Measurements from ENCODE around the gene SLC39A11. TPM values are rescaled to one million over a fixed set of nuclear protein-coding genes. Genes with fewer than 3 reads are reported as not detected.
A peak's percentile ranks its signal among the peaks of the same experiment; 100 is the strongest.

The SLC39A11 gene
- total RNA-seq, 1 experiment from 2014 or later: 7.6 TPM

DNA sequence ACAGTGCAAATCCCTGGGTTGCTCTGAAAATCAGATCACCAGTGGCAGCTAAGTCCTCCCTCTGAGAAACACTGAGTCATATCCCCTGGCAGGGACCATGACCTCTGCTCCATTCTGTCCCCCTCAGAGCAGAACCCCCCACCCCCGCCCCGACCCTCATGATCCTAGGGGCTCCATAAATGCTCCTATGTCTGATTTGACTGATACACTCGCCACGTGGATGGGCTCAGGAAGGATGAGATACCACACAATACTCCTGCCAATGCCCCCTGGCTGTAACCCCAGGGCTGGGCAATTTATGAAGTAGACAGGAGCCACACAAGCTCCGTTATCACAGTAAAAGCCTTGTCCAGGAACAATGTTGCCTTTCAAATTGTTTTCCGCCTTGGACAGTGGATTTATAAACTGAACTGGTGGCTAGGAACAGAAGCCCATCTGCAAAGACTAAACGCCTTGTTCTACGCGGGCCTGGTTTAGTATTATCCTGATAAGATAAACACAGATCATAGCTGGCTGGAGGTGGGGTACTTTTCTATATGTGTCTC is 394.8 kb downstream of the SLC39A11 start:
- DNase-seq (ENCODE audit: low read depth): no peak

DNA sequence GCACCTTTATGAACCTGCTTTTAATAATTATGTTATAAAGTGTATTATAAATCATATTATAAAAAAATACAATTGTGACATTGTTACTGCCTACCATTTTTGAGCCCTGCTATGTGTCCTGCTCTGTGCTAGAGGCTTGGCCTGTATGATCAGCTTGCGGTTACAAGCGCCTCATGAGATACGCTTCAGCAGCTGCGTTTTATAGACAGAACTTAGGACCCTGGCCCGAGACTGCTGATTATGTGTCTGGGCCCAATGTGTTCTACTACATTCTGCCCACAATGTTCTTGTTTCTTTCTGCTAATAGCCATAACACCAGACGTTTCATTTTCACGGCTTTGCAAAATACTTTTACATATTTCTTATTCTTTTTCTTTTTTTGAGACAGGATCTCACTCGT is 395.8 kb downstream of the SLC39A11 start:
- no peak for DNase-seq (ENCODE audit: low read depth)

GRCh38 chr17:72696156-72696555 is 396.3 kb downstream of the SLC39A11 start:
- DNase-seq (ENCODE audit: low read depth): no peak

GRCh38 chr17:72693956-72694355 is 398.5 kb downstream of the SLC39A11 start:
- DNase-seq (ENCODE audit: low read depth): no peak

- no peak for DNase-seq (ENCODE audit: low read depth)
Measured at GRCh38 chr17:72693151-72693878, 399.2 kb downstream of the SLC39A11 start.

DNA sequence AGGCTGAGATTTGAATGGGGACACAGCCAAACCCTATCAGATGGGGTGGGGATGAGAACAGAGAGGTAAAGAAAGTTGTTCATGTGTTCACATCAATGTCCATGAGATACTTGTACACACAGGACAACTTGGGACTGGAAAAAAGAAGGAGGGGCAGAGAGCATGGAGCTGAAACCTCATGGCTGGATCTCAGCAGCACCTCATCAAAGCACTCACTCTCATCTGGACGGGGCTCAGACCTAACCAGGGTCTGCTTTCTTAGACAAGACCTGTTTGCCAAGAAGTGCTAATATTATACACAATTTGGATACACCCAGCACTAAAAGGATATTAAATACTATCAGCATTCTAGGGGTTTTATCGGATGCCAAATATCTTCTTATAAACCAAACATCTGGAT is 399.8 kb downstream of the SLC39A11 start:
- DNase-seq (ENCODE audit: low read depth): no peak

DNA sequence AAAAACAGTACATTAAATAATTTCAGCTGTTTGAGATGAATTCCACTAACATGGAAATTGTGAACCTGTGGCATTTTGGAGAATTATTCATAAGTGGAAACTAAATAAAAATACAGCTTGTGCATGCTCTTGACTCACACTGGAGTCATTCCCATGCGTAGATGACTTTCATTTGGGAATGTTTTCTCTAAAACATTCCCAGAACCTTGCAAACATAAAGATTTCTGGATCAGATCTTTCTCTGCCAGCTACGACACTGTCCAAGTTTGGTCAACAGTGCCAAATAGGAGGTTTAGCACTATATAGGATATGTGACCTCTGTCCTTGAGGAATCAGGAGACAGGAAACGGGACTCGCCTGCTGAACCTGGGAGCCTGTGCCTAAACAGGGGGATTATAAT is 400.9 kb downstream of the SLC39A11 start:
- peak; percentile 65 for DNase-seq (ENCODE audit: low read depth)

DNA sequence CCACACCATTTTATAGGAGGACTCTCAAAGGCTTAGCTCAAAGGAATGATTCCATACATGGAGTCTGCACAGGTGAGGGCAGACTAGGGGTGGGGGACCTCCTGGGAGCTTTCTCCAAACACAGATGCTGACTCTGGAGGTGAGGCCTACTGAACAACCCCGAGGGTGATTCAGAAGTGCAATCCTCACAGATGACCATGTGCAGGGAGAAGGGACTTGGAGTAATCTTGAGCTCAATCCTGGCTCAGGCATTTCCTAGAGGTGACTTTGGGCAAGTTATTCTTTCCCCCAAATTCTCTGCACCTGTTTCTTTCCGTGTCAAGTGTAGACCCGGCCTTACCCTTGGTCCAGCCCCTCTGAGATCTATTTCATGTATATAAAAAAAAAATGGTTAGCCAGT is 401.5 kb downstream of the SLC39A11 start:
- DNase-seq (ENCODE audit: low read depth): no peak

GRCh38 chr17:72687886-72688285 is 404.6 kb downstream of the SLC39A11 start:
- no peak for DNase-seq (ENCODE audit: low read depth)

GRCh38 chr17:72684405-72685020 is 408.0 kb downstream of the SLC39A11 start:
- no peak for DNase-seq (ENCODE audit: low read depth)

DNA sequence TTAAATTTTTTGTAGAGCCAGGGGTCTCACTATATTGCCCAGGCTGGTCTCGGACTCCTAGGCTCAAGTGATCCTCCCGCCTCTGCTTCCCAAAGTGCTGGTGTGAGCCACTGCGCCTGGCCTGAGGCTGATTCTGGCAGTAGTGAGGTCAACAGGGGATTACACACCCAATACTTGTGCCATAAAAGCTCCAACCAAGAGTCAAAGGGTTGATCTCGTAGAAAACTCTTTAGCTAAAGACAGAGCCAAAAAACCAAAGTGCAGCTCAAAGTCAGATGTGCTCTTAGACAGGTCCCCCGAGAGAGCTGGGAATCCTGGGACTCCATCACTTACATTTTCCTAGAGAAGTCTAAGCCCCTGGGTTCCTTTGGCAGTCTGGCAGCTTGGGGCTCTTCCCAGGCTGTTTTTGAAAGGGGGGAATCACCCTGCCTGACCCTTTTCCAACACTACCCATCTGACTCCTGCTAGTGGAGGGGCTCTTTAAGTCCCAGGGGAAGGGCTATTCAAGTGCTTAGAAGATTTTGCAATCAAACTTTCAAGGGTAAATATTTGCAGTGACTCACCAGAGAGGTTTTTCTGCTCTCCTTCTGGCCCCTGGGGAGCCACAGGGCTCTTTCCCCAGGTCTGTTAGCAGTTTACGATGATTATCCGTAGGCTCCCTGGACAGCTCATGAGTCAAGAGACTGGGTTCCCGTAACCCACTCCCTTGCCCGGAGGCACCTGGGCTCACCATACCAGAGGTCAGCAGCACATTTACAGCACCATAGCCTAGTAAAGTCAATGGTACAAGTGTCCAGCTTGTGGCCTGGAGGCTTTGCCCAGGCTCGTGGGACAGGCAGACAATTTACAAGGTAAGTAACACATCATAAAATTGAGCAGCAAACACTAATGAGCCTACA is 408.7 kb downstream of the SLC39A11 start:
- peak; percentile 91 for DNase-seq (ENCODE audit: low read depth)

DNA sequence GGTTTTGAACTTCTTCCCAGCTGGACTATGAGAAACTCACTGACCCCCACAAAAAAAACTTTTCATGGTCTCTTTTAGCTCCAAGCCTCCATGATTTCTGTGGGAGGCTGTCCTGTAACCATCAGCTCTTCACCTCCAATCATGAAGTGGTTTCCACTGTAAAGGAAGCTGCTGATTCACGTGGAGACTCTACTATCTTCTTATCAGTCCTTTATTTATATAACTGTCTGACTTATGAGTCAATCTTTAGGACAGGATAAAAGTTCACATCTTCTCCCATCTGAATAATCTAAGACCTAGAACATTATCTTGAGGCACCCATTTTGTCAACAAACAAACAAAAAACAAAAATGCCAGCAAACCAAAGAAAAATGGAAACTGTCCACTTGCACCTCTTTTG is 409.9 kb downstream of the SLC39A11 start:
- peak; percentile 14 for DNase-seq (ENCODE audit: low read depth)

GRCh38 chr17:72681844-72682243 is 410.6 kb downstream of the SLC39A11 start:
- DNase-seq (ENCODE audit: low read depth): no peak

- DNase-seq (ENCODE audit: low read depth): peak; percentile 70
Measured at GRCh38 chr17:72677714-72678390, 414.6 kb downstream of the SLC39A11 start.

GRCh38 chr17:72677108-72677507 is 415.4 kb downstream of the SLC39A11 start:
- DNase-seq (ENCODE audit: low read depth): no peak

DNA sequence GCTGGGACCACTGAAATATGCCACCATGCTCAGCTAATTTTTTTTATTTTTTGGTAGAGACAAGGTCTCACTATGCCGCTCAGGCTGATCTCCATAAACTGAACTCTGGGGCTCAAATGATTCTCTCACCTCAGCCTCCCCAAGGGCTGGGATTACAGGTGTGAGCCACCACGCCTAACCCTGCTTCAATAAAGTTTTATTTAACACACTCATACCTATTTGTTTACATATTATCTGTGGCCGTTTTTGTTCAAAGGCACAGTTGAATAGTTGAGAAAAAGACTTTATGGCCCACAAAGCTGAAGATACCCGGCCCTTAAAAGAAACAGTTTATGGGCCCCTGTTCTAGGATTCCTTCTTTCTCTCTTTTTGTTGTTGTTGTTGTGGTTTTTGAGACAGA is 419.8 kb downstream of the SLC39A11 start:
- no peak for DNase-seq (ENCODE audit: low read depth)

DNA sequence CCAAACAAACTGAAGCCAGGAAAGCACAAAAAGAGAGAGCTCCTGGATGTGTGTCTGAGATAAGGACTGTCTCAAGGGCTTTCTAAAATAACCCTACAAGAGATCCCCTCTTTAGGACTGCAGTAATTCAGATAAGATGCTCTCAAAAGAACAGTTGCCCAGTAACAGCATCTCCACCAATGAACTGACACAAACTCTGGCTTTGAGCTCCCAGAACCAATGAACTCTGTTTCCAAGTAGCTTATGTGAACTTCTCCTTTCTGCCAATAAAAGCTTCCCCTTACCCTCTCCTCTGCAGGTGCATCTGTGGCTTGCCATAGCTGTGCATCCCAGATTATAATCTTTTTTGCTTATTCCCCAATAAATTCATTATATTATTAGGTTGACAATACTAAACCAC is 421.5 kb downstream of the SLC39A11 start:
- DNase-seq (ENCODE audit: low read depth): no peak

- DNase-seq (ENCODE audit: low read depth): no peak
Measured at GRCh38 chr17:72667096-72668063, 425.1 kb downstream of the SLC39A11 start.

GRCh38 chr17:72665852-72666851 is 426.3 kb downstream of the SLC39A11 start:
- no peak for DNase-seq (ENCODE audit: low read depth)
